ACHN (cell line): ENCODE measurements around the gene CCDC117.
"Not testable (repeated sequence)": the region's sequence is repeated elsewhere in the genome, so short reads cannot be mapped to it uniquely, and the experiment has no call there.

ENCODE experiments used
- DNase-seq: peaks from one replicate; pipeline ENCODE4 v3.0.0-alpha.2; 2015
- in situ Hi-C: cut with HindIII; loops from 2 replicates; pipeline ENCODE4 v1.10.0; 2017; ENCODE audit warnings: low sequenced_read_pairs, low pct_ligation_motif_present, low pct_unique_long_range_greater_than_20kb

Gene CCDC117

GRCh38 chr22:28798810-28799605 lies 26.5 kb downstream of the CCDC117 start:
- peak; percentile 79 for DNase-seq
- in situ Hi-C loops = no loop called here

GRCh38 chr22:28799606-28800307 lies 27.3 kb downstream of the CCDC117 start:
- in situ Hi-C loops = no loop called here
- peak; percentile 59 for DNase-seq

- in situ Hi-C loops = no loop called here
- DNase-seq = peak; percentile 91
Observed at GRCh38 chr22:28800308-28801041, 28.0 kb downstream of the CCDC117 start, which contains the start of gene XBP1. Gene XBP1 (minus strand): TSS chr22:28800569.

GRCh38 chr22:28801845-28802594 lies 29.5 kb downstream of the CCDC117 start:
- in situ Hi-C loops = no loop called here
- DNase-seq = no peak

GRCh38 chr22:28802595-28803123 lies 30.2 kb downstream of the CCDC117 start:
- DNase-seq = no peak
- in situ Hi-C loops = no loop called here

- DNase-seq, in situ Hi-C loops: not testable (repeated sequence)
Observed at GRCh38 chr22:28805426-28805825, 32.9 kb downstream of the CCDC117 start.

GRCh38 chr22:28808716-28809355 lies 36.3 kb downstream of the CCDC117 start:
- in situ Hi-C loops = no loop called here
- DNase-seq = no peak

- in situ Hi-C loops = no loop called here
Observed at GRCh38 chr22:28810821-28811491, 38.5 kb downstream of the CCDC117 start.

GRCh38 chr22:28812516-28812915 lies 40.0 kb downstream of the CCDC117 start:
- DNase-seq = no peak
- in situ Hi-C loops = no loop called here

More at GRCh38 chr22:28810821-28811491, 38.5 kb downstream of the CCDC117 start:
- no peak for DNase-seq

- no peak for DNase-seq
- in situ Hi-C loops = no loop called here
Observed at GRCh38 chr22:28813772-28814518, 41.5 kb downstream of the CCDC117 start.

GRCh38 chr22:28815111-28815510 lies 42.6 kb downstream of the CCDC117 start:
- in situ Hi-C loops = no loop called here
- DNase-seq = no peak

GRCh38 chr22:28815729-28816128 lies 43.2 kb downstream of the CCDC117 start:
- in situ Hi-C loops = no loop called here
- no peak for DNase-seq

GRCh38 chr22:28817064-28817463 lies 44.6 kb downstream of the CCDC117 start:
- in situ Hi-C loops = no loop called here
- DNase-seq = no peak

- in situ Hi-C loops = no loop called here
- DNase-seq = no peak
Observed at GRCh38 chr22:28817919-28818859, 45.7 kb downstream of the CCDC117 start.

GRCh38 chr22:28819253-28820096 lies 47.0 kb downstream of the CCDC117 start:
- in situ Hi-C loops = no loop called here
- DNase-seq = no peak
